Transverse colon (tissue), 4 donors: ENCODE measurements around the gene C2orf78.

Experiments used
- EP300 ChIP-seq: sonication (generic); formaldehyde crosslinking; IDR thresholded peaks from one replicate; pipeline ENCODE4 v1.6.1; 2017; ENCODE audit warnings: antibody characterized with exemption, low read depth
- POLR2A ChIP-seq: fragments of 450-650 bp; IDR thresholded peaks from one replicate; pipeline ENCODE4 v1.6.1; 2016; ENCODE audit warnings: antibody characterized with exemption, mild to moderate bottlenecking, moderate library complexity
- POLR2AphosphoS5 ChIP-seq, 3 donors: sonication (generic); formaldehyde crosslinking; IDR thresholded peaks; one replicate each; pipeline ENCODE4 v1.6.1; 2016; ENCODE audit warnings: antibody characterized with exemption in 3 of 3
- TF ChIP-seq, protein P1 (sequence below), 5 experiments: fragments of 200-600 bp in 3 of 5; fragments of 450-650 bp in 2 of 5; sonication (generic) in 3 of 5; IDR thresholded peaks; 1 replicate in 2 of 5; 2 replicates in 3 of 5; pipeline ENCODE4 v1.5.1; 2016 to 2017; ENCODE audit warnings: antibody characterized with exemption in 5 of 5, inconsistent platforms in 3 of 5, mild to moderate bottlenecking in 2 of 5, moderate library complexity in 1 of 5

DNA sequence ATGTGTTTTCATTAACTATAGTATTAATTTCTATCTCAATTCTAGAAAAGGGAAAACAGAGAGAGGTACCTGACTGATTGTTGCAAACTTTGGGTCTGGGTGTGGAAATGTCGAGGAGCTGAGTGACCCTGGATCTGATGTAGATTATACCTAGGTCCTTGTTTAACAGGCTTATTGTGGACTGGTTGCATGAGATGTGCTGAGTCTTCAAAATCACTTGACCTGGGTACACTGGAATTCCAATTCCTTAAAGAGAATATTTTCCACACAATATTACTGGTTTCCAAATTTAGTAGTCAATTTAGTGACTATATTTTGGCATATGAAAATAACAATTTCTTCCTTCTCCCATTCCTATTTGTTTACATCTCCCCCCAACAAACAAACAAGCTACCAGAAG is 17.6 kb upstream of the C2orf78 start:
- TF ChIP-seq, protein P1, sequence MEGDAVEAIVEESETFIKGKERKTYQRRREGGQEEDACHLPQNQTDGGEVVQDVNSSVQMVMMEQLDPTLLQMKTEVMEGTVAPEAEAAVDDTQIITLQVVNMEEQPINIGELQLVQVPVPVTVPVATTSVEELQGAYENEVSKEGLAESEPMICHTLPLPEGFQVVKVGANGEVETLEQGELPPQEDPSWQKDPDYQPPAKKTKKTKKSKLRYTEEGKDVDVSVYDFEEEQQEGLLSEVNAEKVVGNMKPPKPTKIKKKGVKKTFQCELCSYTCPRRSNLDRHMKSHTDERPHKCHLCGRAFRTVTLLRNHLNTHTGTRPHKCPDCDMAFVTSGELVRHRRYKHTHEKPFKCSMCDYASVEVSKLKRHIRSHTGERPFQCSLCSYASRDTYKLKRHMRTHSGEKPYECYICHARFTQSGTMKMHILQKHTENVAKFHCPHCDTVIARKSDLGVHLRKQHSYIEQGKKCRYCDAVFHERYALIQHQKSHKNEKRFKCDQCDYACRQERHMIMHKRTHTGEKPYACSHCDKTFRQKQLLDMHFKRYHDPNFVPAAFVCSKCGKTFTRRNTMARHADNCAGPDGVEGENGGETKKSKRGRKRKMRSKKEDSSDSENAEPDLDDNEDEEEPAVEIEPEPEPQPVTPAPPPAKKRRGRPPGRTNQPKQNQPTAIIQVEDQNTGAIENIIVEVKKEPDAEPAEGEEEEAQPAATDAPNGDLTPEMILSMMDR (IDR thresholded peaks at IDR 0.05), result no peak
- TF ChIP-seq EP300 (no peak), POLR2A (no peak), POLR2AphosphoS5 (IDR thresholded peaks at IDR 0.05) (no peak)
